Esophagus squamous epithelium (tissue), 5 donors: ENCODE measurements around the gene PIGZ. TPM values are rescaled to one million over a fixed set of nuclear protein-coding genes. Genes with fewer than 3 reads are reported as not detected.

ENCODE experiments used
- DNase-seq: peaks from one replicate; lab custom pipeline; 2025; lab: John Stamatoyannopoulos, UW
- H3K27ac ChIP-seq, 4 donors: fragments of 200-600 bp; sonication (generic); one replicate each; pipeline ENCODE4 v1.5.1; 2016 to 2019; ENCODE audit warnings: mild to moderate bottlenecking in 1 of 4
- H3K27me3 ChIP-seq, 4 donors: fragments of 200-600 bp; sonication (generic); 1 replicate in 3 of 4; 2 replicates in 1 of 4; pipeline versions ENCODE4 v1.5.1 to v1.6.0; 2017 to 2021; ENCODE audit warnings: antibody characterized with exemption in 1 of 4
- H3K36me3 ChIP-seq, 3 donors: fragments of 200-600 bp; sonication (generic); one replicate each; pipeline ENCODE4 v1.5.1; 2016 to 2019
- H3K4me1 ChIP-seq, 3 donors: fragments of 200-600 bp; sonication (generic); one replicate each; pipeline ENCODE4 v1.5.1; 2017 to 2019
- H3K4me3 ChIP-seq, 4 donors: fragments of 200-600 bp; sonication (generic); 1 replicate in 3 of 4; 2 replicates in 1 of 4; pipeline ENCODE4 v1.5.1; 2016 to 2019; ENCODE audit warnings: mild to moderate bottlenecking in 2 of 4, moderate library complexity in 1 of 4
- H3K9me3 ChIP-seq, 3 donors: fragments of 200-600 bp; sonication (generic); one replicate each; pipeline ENCODE4 v1.5.1; 2016 to 2019
- POLR2A ChIP-seq, 4 donors: fragments of 450-650 bp; IDR thresholded peaks; one replicate each; pipeline ENCODE4 v1.6.1; 2017; ENCODE audit warnings: antibody characterized with exemption in 4 of 4, mild to moderate bottlenecking in 4 of 4, moderate library complexity in 3 of 4
- WGBS, 2 donors: methylation state at CpG; one replicate each; pipeline ENCODE4 v1.1.5; 2018; 5-methylcytosine and 5-hydroxymethylcytosine counted together
- intact Hi-C: fragments of 100-400 bp; cut with DNase I; formaldehyde crosslinking; loops from one replicate; pipeline ENCODE4 v1.15.0; 2022
- total RNA-seq, 4 donors: library from RNA; depleted of rRNA; stranded (reverse); fragments of >200 nt; gene quantifications; one replicate each; pipeline ENCODE4 v1.1.0, GENCODE V29; 2016
- TF ChIP-seq, protein P1 (sequence below), 6 experiments: fragments of 450-650 bp in 4 of 6; fragments of 200-600 bp in 2 of 6; sonication (generic) in 2 of 6; IDR thresholded peaks; one replicate each; pipeline ENCODE4 v1.5.1; 2016 to 2019; ENCODE audit warnings: antibody characterized with exemption in 6 of 6, mild to moderate bottlenecking in 4 of 6, moderate library complexity in 4 of 6
- donor health status: DM: yes; HTN: yes; CAD: no.

Gene PIGZ
- total RNA-seq, 4 donors from 2014 or later: 3.4 to 8.8 (median 5.4) TPM

- Histone ChIP-seq H3K27me3 (peaks cover 0 to 6% (median 0%) of the 10 kb centered on the region in 4 donors), H3K9me3 (no peaks in the 10 kb centered on the region), H3K27ac (no peak overlapping the region), H3K36me3 (no peaks in the 10 kb centered on the region), H3K4me3 (no peak overlapping the region), H3K4me1 (peaks cover 0 to 13% (median 7%) of the 10 kb centered on the region in 3 donors)
- intact Hi-C loops: no loop called here
- WGBS, 2 donors: 90 to 94% methylated on average over 6 to 10 of the region's 28 CpGs
- TF ChIP-seq, protein P1, sequence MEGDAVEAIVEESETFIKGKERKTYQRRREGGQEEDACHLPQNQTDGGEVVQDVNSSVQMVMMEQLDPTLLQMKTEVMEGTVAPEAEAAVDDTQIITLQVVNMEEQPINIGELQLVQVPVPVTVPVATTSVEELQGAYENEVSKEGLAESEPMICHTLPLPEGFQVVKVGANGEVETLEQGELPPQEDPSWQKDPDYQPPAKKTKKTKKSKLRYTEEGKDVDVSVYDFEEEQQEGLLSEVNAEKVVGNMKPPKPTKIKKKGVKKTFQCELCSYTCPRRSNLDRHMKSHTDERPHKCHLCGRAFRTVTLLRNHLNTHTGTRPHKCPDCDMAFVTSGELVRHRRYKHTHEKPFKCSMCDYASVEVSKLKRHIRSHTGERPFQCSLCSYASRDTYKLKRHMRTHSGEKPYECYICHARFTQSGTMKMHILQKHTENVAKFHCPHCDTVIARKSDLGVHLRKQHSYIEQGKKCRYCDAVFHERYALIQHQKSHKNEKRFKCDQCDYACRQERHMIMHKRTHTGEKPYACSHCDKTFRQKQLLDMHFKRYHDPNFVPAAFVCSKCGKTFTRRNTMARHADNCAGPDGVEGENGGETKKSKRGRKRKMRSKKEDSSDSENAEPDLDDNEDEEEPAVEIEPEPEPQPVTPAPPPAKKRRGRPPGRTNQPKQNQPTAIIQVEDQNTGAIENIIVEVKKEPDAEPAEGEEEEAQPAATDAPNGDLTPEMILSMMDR (IDR thresholded peaks at IDR 0.05): no peak
- TF ChIP-seq POLR2A (IDR thresholded peaks at IDR 0.05): no peak
- DNase-seq: no peak
Observed at GRCh38 chr3:196991581-196992460, 23.2 kb upstream of the PIGZ start.

DNA sequence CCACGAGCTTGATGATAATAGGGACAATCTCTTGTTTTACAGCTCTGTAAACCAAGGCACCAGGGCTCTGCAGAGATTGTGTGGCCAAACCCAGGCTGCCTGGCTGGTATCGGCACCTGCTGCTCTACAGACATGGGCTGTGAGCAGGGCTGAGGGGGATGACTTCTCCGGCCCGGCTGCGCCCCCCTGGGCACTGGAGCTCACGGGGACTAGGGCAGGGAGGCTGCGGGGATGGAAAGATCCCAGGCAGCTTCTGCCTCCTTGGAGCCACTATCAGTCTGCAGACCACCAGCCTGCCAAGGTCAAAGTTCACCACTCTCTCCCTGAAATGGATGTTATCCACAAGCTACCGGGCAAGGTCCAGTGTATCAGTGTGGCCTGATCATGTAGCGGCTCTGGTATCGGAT, 22.0 kb upstream of the PIGZ start:
- no peaks in the 10 kb centered on the region for H3K9me3 ChIP-seq
- WGBS, 2 donors: 80 to 95% methylated on average over 1 to 3 of the region's 10 CpGs
- H3K4me3 ChIP-seq: no peak overlapping the region
- intact Hi-C loops: no loop called here
- no peak for DNase-seq
- peaks cover 0 to 7% (median 0%) of the 10 kb centered on the region in 4 donors for H3K27me3 ChIP-seq
- TF ChIP-seq, protein P1 (IDR thresholded peaks at IDR 0.05): no peak
- TF ChIP-seq POLR2A (IDR thresholded peaks at IDR 0.05): no peak
- no peak overlapping the region for H3K27ac ChIP-seq
- no peaks in the 10 kb centered on the region for H3K36me3 ChIP-seq
- H3K4me1 ChIP-seq: peaks cover 0 to under 1% (median 0%) of the 10 kb centered on the region in 3 donors

DNA sequence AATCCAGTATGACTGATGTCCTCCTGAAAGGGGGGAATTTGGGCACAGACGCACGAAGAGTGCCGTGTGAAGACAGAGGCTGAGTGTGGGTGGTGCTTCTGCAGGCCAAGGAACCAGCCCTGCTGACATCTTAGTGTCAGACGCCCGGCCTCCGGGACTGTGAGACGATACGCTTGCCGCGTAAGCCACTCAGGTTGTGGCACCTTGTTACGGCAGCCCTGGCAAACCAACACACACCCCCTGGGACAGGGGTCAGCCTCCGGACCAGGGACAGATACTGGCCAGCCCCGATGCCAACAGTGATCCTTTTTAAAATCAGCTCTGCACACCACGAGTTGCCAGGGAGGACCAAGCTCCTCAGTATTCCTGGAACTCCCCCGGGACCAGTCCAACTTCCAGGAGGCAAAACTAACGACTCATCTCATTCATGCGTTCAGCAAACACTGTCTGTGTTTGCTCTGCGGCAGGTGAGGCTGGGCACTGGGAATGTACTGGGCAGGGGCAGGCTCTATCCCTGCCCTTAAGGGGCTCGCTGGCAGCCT, 21.2 kb upstream of the PIGZ start:
- H3K4me3 ChIP-seq: no peak overlapping the region
- DNase-seq: no peak
- H3K27ac ChIP-seq: no peak overlapping the region
- 68 to 80% methylated on average over 1 to 6 of the region's 19 CpGs for WGBS, 2 donors
- intact Hi-C loops: no loop called here
- TF ChIP-seq, protein P1 (IDR thresholded peaks at IDR 0.05): no peak
- TF ChIP-seq POLR2A (IDR thresholded peaks at IDR 0.05): no peak
- peaks cover 0 to 15% (median 0%) of the 10 kb centered on the region in 4 donors for H3K27me3 ChIP-seq
- H3K9me3 ChIP-seq: no peaks in the 10 kb centered on the region
- no peaks in the 10 kb centered on the region for H3K36me3 ChIP-seq
- no peaks in the 10 kb centered on the region for H3K4me1 ChIP-seq

- no peaks in the 10 kb centered on the region for H3K9me3 ChIP-seq
- no peaks in the 10 kb centered on the region for H3K4me1 ChIP-seq
- no peak overlapping the region for H3K4me3 ChIP-seq
- WGBS, 2 donors: 42 to 71% methylated on average over 4 to 8 of the region's 12 CpGs
- H3K27ac ChIP-seq: no peak overlapping the region
- H3K27me3 ChIP-seq: peaks cover 0 to 15% (median 0%) of the 10 kb centered on the region in 4 donors
- TF ChIP-seq, protein P1 (IDR thresholded peaks at IDR 0.05): no peak
- TF ChIP-seq POLR2A (IDR thresholded peaks at IDR 0.05): no peak
- no peak for DNase-seq
- intact Hi-C loops: no loop called here
- no peaks in the 10 kb centered on the region for H3K36me3 ChIP-seq
Observed at GRCh38 chr3:196988241-196989029, 19.8 kb upstream of the PIGZ start.
